GM06990 (cell line): Measurements from ENCODE around the gene SLC4A5.

ENCODE experiments used
- DNase-seq: peaks from one replicate; pipeline ENCODE4 v3.0.0-alpha.2; 2011; ENCODE audit not compliant: insufficient read length; ENCODE audit errors: extremely low read depth
- H3K27me3 ChIP-seq: replicated peaks from 2 replicates; pipeline ENCODE4 v1.6.0; 2011; ENCODE audit warnings: low read length; ENCODE audit not compliant: control insufficient read depth, insufficient read depth
- H3K36me3 ChIP-seq: 2 replicates; pipeline ENCODE4 v1.5.1; 2011; ENCODE audit warnings: low read length; ENCODE audit not compliant: control insufficient read depth, insufficient read depth
- H3K4me3 ChIP-seq: replicated peaks from 2 replicates; pipeline ENCODE4 v1.5.1; 2011; ENCODE audit warnings: low read depth, mild to moderate bottlenecking, control low read depth, low read length
- CTCF ChIP-seq: IDR thresholded peaks from 2 replicates; pipeline ENCODE4 v1.5.1; 2011; ENCODE audit warnings: low read length, control low read depth, mild to moderate bottlenecking, inconsistent platforms; ENCODE audit not compliant: insufficient read depth, poor library complexity, severe bottlenecking

Gene SLC4A5

GRCh38 chr2:74278694-74279093 is 64.5 kb downstream of the SLC4A5 start:
- no peak for TF ChIP-seq CTCF
- no peaks in the 10 kb centered on the region for H3K36me3 ChIP-seq
- H3K27me3 ChIP-seq = no peaks in the 10 kb centered on the region; the same call in none of the 2 replicates
- no peak for DNase-seq
- no peak overlapping the region for H3K4me3 ChIP-seq

GRCh38 chr2:74278176-74278575 is 65.0 kb downstream of the SLC4A5 start:
- H3K27me3 ChIP-seq = no peaks in the 10 kb centered on the region; the same call in none of the 2 replicates
- DNase-seq = no peak

GRCh38 chr2:74275228-74275627 is 68.0 kb downstream of the SLC4A5 start:
- TF ChIP-seq CTCF = no peak
- no peak for DNase-seq
- no peak overlapping the region for H3K4me3 ChIP-seq
- no peaks in the 10 kb centered on the region for H3K36me3 ChIP-seq
- no peaks in the 10 kb centered on the region; the same call in none of the 2 replicates for H3K27me3 ChIP-seq

More at GRCh38 chr2:74278176-74278575, 65.0 kb downstream of the SLC4A5 start:
- no peak overlapping the region for H3K4me3 ChIP-seq
- no peaks in the 10 kb centered on the region for H3K36me3 ChIP-seq
- no peak for TF ChIP-seq CTCF

- Histone ChIP-seq H3K27me3 (no peaks in the 10 kb centered on the region), H3K36me3 (no peaks in the 10 kb centered on the region), H3K4me3 (no peak overlapping the region)
- no peak for TF ChIP-seq CTCF
- DNase-seq = no peak
These were observed 73.5 kb downstream of the SLC4A5 start for GRCh38 chr2:74269667-74270066.

GRCh38 chr2:74267068-74267467 is 76.1 kb downstream of the SLC4A5 start:
- TF ChIP-seq CTCF = peak; percentile 68
- no peak for DNase-seq

GRCh38 chr2:74264281-74264680 is 78.9 kb downstream of the SLC4A5 start:
- H3K27me3 ChIP-seq = no peaks in the 10 kb centered on the region
- no peak for DNase-seq
- no peak overlapping the region for H3K4me3 ChIP-seq
- no peak for TF ChIP-seq CTCF
- no peaks in the 10 kb centered on the region for H3K36me3 ChIP-seq

More at GRCh38 chr2:74267068-74267467, 76.1 kb downstream of the SLC4A5 start:
- no peak overlapping the region for H3K4me3 ChIP-seq
- H3K36me3 ChIP-seq = no peaks in the 10 kb centered on the region
- H3K27me3 ChIP-seq = no peaks in the 10 kb centered on the region
